OCI-LY1 (cell line): ENCODE measurements around the gene CARMIL1.

ENCODE experiments used
- CTCF ChIP-seq: fragments of 200-600 bp; sonication (generic), shearing (Covaris generic); IDR thresholded peaks from 2 replicates; pipeline ENCODE4 v1.5.1; 2017; ENCODE audit warnings: mild to moderate bottlenecking, antibody characterized with exemption, low read length, moderate library complexity, mixed read lengths
- EZH2 ChIP-seq: fragments of 200-600 bp; sonication (generic), shearing (Covaris generic); IDR thresholded peaks from 2 replicates; pipeline ENCODE4 v1.8.0; 2017; ENCODE audit warnings: borderline replicate concordance, mixed run types, mild to moderate bottlenecking, antibody characterized with exemption, low read length, moderate library complexity, mixed read lengths

GRCh38 chr6:25462235-25462897 lies 183.2 kb downstream of the CARMIL1 start:
- TF ChIP-seq CTCF (no peak), EZH2 (no peak)
